Measurements from ENCODE around the gene HSD17B2.
A peak's percentile ranks its signal among the peaks of the same experiment; 100 is the strongest.

Gene HSD17B2

GRCh38 chr16:82041542-82041941 is 6.5 kb downstream of the HSD17B2 start:
- no peak overlapping the region for H3K4me3 ChIP-seq
- no peak for DNase-seq (ENCODE audit: low read depth, low spot score)
- no peaks in the 10 kb centered on the region for H3K9me3 ChIP-seq (ENCODE audit: low read depth, low read length)
- H3K36me3 ChIP-seq (ENCODE audit: insufficient read depth, low read length), result no peaks in the 10 kb centered on the region; the same call in 1 of the 2 replicates
- H3K9ac ChIP-seq (ENCODE audit: insufficient read length), result no peak overlapping the region
- no peak overlapping the region for H3K27ac ChIP-seq
- TF ChIP-seq EZH2 (IDR thresholded peaks at IDR 0.05), result no peak
- TF ChIP-seq FOXP2 (optimal IDR thresholded peaks at IDR 0.05; ENCODE audit: control extremely low read depth, extremely low read length, insufficient read depth), result no peak

GRCh38 chr16:82042144-82042543 is 7.1 kb downstream of the HSD17B2 start:
- no peak for DNase-seq (ENCODE audit: low read depth, low spot score)
- Histone ChIP-seq H3K9me3 (ENCODE audit: low read depth, low read length) (no peaks in the 10 kb centered on the region), H3K9ac (ENCODE audit: insufficient read length) (no peak overlapping the region), H3K36me3 (ENCODE audit: insufficient read depth, low read length) (no peaks in the 10 kb centered on the region; the same call in 1 of the 2 replicates), H3K4me3 (no peak overlapping the region), H3K27ac (no peak overlapping the region)
- TF ChIP-seq FOXP2 (optimal IDR thresholded peaks at IDR 0.05; ENCODE audit: control extremely low read depth, extremely low read length, insufficient read depth) (no peak), EZH2 (IDR thresholded peaks at IDR 0.05) (no peak), POLR2AphosphoS5 (IDR thresholded peaks at IDR 0.05; ENCODE audit: borderline replicate concordance, low read depth, low read length) (no peak)

GRCh38 chr16:82042846-82043245 is 7.8 kb downstream of the HSD17B2 start:
- Histone ChIP-seq H3K9ac (ENCODE audit: insufficient read length) (no peak overlapping the region), H3K4me3 (no peak overlapping the region), H3K36me3 (ENCODE audit: insufficient read depth, low read length) (no peaks in the 10 kb centered on the region; the same call in 1 of the 2 replicates), H3K27ac (no peak overlapping the region), H3K9me3 (ENCODE audit: low read depth, low read length) (no peaks in the 10 kb centered on the region)
- no peak for TF ChIP-seq EZH2 (IDR thresholded peaks at IDR 0.05)
- no peak for TF ChIP-seq POLR2AphosphoS5 (IDR thresholded peaks at IDR 0.05; ENCODE audit: borderline replicate concordance, low read depth, low read length)
- TF ChIP-seq FOXP2 (optimal IDR thresholded peaks at IDR 0.05; ENCODE audit: control extremely low read depth, extremely low read length, insufficient read depth), result no peak
- no peak for DNase-seq (ENCODE audit: low read depth, low spot score)

GRCh38 chr16:82043680-82044584 is 8.9 kb downstream of the HSD17B2 start:
- Histone ChIP-seq H3K9me3 (ENCODE audit: low read depth, low read length) (no peaks in the 10 kb centered on the region), H3K4me3 (no peak overlapping the region), H3K36me3 (ENCODE audit: insufficient read depth, low read length) (no peaks in the 10 kb centered on the region; the same call in 1 of the 2 replicates), H3K27ac (peak overlapping the region; percentile 73), H3K9ac (ENCODE audit: insufficient read length) (no peak overlapping the region)
- TF ChIP-seq FOXP2 (optimal IDR thresholded peaks at IDR 0.05; ENCODE audit: control extremely low read depth, extremely low read length, insufficient read depth) (no peak), EZH2 (IDR thresholded peaks at IDR 0.05) (no peak)
- DNase-seq (ENCODE audit: low read depth, low spot score), result no peak

- no peaks in the 10 kb centered on the region for H3K9me3 ChIP-seq (ENCODE audit: low read depth, low read length)
- H3K27ac ChIP-seq, result no peak overlapping the region
- no peak overlapping the region for H3K9ac ChIP-seq (ENCODE audit: insufficient read length)
- no peak for DNase-seq (ENCODE audit: low read depth, low spot score)
- no peak overlapping the region for H3K4me3 ChIP-seq
- no peaks in the 10 kb centered on the region; the same call in 1 of the 2 replicates for H3K36me3 ChIP-seq (ENCODE audit: insufficient read depth, low read length)
- TF ChIP-seq FOXP2 (optimal IDR thresholded peaks at IDR 0.05; ENCODE audit: control extremely low read depth, extremely low read length, insufficient read depth) (no peak), POLR2AphosphoS5 (IDR thresholded peaks at IDR 0.05; ENCODE audit: borderline replicate concordance, low read depth, low read length) (no peak), EZH2 (IDR thresholded peaks at IDR 0.05) (no peak)
Observed at GRCh38 chr16:82044585-82044911, 9.5 kb downstream of the HSD17B2 start.

GRCh38 chr16:82045465-82045864 is 10.4 kb downstream of the HSD17B2 start:
- no peak for DNase-seq (ENCODE audit: low read depth, low spot score)
- Histone ChIP-seq H3K9ac (ENCODE audit: insufficient read length) (no peak overlapping the region), H3K27ac (no peak overlapping the region)

GRCh38 chr16:82046541-82046940 is 11.5 kb downstream of the HSD17B2 start:
- DNase-seq (ENCODE audit: low read depth, low spot score), result no peak
- Histone ChIP-seq H3K36me3 (ENCODE audit: insufficient read depth, low read length) (no peaks in the 10 kb centered on the region; the same call in 1 of the 2 replicates), H3K9ac (ENCODE audit: insufficient read length) (no peak overlapping the region), H3K9me3 (ENCODE audit: low read depth, low read length) (no peaks in the 10 kb centered on the region), H3K4me3 (no peak overlapping the region), H3K27ac (no peak overlapping the region)
- TF ChIP-seq EZH2 (IDR thresholded peaks at IDR 0.05), result no peak
- TF ChIP-seq FOXP2 (optimal IDR thresholded peaks at IDR 0.05; ENCODE audit: control extremely low read depth, extremely low read length, insufficient read depth), result no peak
- no peak for TF ChIP-seq POLR2AphosphoS5 (IDR thresholded peaks at IDR 0.05; ENCODE audit: borderline replicate concordance, low read depth, low read length)

More at GRCh38 chr16:82045465-82045864, 10.4 kb downstream of the HSD17B2 start:
- TF ChIP-seq EZH2 (IDR thresholded peaks at IDR 0.05) (no peak), POLR2AphosphoS5 (IDR thresholded peaks at IDR 0.05; ENCODE audit: borderline replicate concordance, low read depth, low read length) (no peak), FOXP2 (optimal IDR thresholded peaks at IDR 0.05; ENCODE audit: control extremely low read depth, extremely low read length, insufficient read depth) (no peak)
- no peaks in the 10 kb centered on the region for H3K9me3 ChIP-seq (ENCODE audit: low read depth, low read length)
- H3K4me3 ChIP-seq, result no peak overlapping the region
- H3K36me3 ChIP-seq (ENCODE audit: insufficient read depth, low read length), result no peaks in the 10 kb centered on the region; the same call in 1 of the 2 replicates

- H3K27ac ChIP-seq, result no peak overlapping the region
- no peak overlapping the region for H3K4me3 ChIP-seq
- TF ChIP-seq EZH2 (IDR thresholded peaks at IDR 0.05), result no peak
- no peaks in the 10 kb centered on the region; the same call in 1 of the 2 replicates for H3K36me3 ChIP-seq (ENCODE audit: insufficient read depth, low read length)
- no peaks in the 10 kb centered on the region for H3K9me3 ChIP-seq (ENCODE audit: low read depth, low read length)
- H3K9ac ChIP-seq (ENCODE audit: insufficient read length), result no peak overlapping the region
- DNase-seq (ENCODE audit: low read depth, low spot score), result no peak
Observed at GRCh38 chr16:82046941-82047340, 11.9 kb downstream of the HSD17B2 start.

- TF ChIP-seq POLR2AphosphoS5 (IDR thresholded peaks at IDR 0.05; ENCODE audit: borderline replicate concordance, low read depth, low read length), result no peak
- no peak for TF ChIP-seq FOXP2 (optimal IDR thresholded peaks at IDR 0.05; ENCODE audit: control extremely low read depth, extremely low read length, insufficient read depth)
- no peak for TF ChIP-seq EZH2 (IDR thresholded peaks at IDR 0.05)
- Histone ChIP-seq H3K27ac (no peak overlapping the region), H3K4me3 (no peak overlapping the region), H3K36me3 (ENCODE audit: insufficient read depth, low read length) (no peaks in the 10 kb centered on the region; the same call in 1 of the 2 replicates), H3K9me3 (ENCODE audit: low read depth, low read length) (no peaks in the 10 kb centered on the region), H3K9ac (ENCODE audit: insufficient read length) (no peak overlapping the region)
- no peak for DNase-seq (ENCODE audit: low read depth, low spot score)
Observed at GRCh38 chr16:82047374-82047773, 12.3 kb downstream of the HSD17B2 start.

All from SK-N-MC (cell line).